GM19035 (cell line): Measurements from ENCODE around the gene SPATA12.

ENCODE experiments used
- ATAC-seq: cut with Tn5 transposase; IDR thresholded peaks from one replicate; pipeline ENCODE4 v1.9.1; 2021; ENCODE audit not compliant: unreplicated experiment

Gene SPATA12

GRCh38 chr3:57110798-57111197 is 50.3 kb downstream of the SPATA12 start:
- no peak for ATAC-seq

GRCh38 chr3:57112206-57112605 is 51.7 kb downstream of the SPATA12 start:
- ATAC-seq = no peak

GRCh38 chr3:57116501-57116900 is 56.0 kb downstream of the SPATA12 start:
- no peak for ATAC-seq

- no peak for ATAC-seq
Observed at GRCh38 chr3:57118254-57118653, 57.8 kb downstream of the SPATA12 start.

- ATAC-seq = no peak
Observed at GRCh38 chr3:57120040-57120439, 59.6 kb downstream of the SPATA12 start.

GRCh38 chr3:57120451-57121174 is 60.1 kb downstream of the SPATA12 start:
- no peak for ATAC-seq
